KMS-11 (cell line): ENCODE results near the gene EEF1B2.

Experiments used
- H2AFZ ChIP-seq: fragments of 200-600 bp; sonication (generic); 2 replicates; pipeline ENCODE4 v1.6.1; 2016; ENCODE audit warnings: antibody characterized with exemption, mixed run types, low read depth
- H3K27ac ChIP-seq: fragments of 200-600 bp; sonication (generic); 2 replicates; pipeline ENCODE4 v1.6.1; 2016; ENCODE audit warnings: mild to moderate bottlenecking, mixed run types
- H3K27me3 ChIP-seq: fragments of 200-600 bp; sonication (generic); 2 replicates; pipeline ENCODE4 v1.6.1; 2017; ENCODE audit warnings: mild to moderate bottlenecking, low read depth, mixed run types, moderate library complexity; ENCODE audit not compliant: insufficient read depth
- H3K36me3 ChIP-seq: fragments of 200-600 bp; sonication (generic); 2 replicates; pipeline ENCODE4 v1.6.1; 2017; ENCODE audit warnings: mild to moderate bottlenecking, mixed run types; ENCODE audit not compliant: insufficient read depth
- H3K4me1 ChIP-seq: fragments of 200-600 bp; sonication (generic); 2 replicates; pipeline ENCODE4 v1.6.1; 2016; ENCODE audit warnings: mild to moderate bottlenecking, low read depth, mixed run types; ENCODE audit not compliant: poor library complexity, severe bottlenecking
- H3K4me2 ChIP-seq: fragments of 200-600 bp; sonication (generic); 2 replicates; pipeline ENCODE4 v1.7.0; 2016; ENCODE audit warnings: mild to moderate bottlenecking, mixed run types
- H3K4me3 ChIP-seq: fragments of 200-600 bp; sonication (generic); IDR thresholded peaks from 2 replicates; pipeline ENCODE4 v1.6.1; 2017; ENCODE audit warnings: low read depth, low read length, mixed read lengths; ENCODE audit not compliant: insufficient read depth
- H3K79me2 ChIP-seq: fragments of 200-600 bp; sonication (generic); 2 replicates; pipeline ENCODE4 v1.6.1; 2016; ENCODE audit warnings: low read depth, mixed run types; ENCODE audit not compliant: insufficient read depth
- H3K9ac ChIP-seq: fragments of 200-600 bp; sonication (generic); 2 replicates; pipeline ENCODE4 v1.6.1; 2016; ENCODE audit warnings: mild to moderate bottlenecking, mixed run types
- H4K20me1 ChIP-seq: fragments of 200-600 bp; sonication (generic); 2 replicates; pipeline ENCODE4 v1.6.1; 2016; ENCODE audit warnings: mild to moderate bottlenecking, mixed run types; ENCODE audit not compliant: insufficient read depth
- CTCF ChIP-seq: fragments of 200-600 bp; sonication (generic); conservative IDR thresholded peaks from 2 replicates; pipeline ENCODE4 v1.6.1; 2017; ENCODE audit warnings: low read depth, mild to moderate bottlenecking, antibody characterized with exemption, low read length, moderate library complexity, mixed read lengths

EEF1B2 gene

GRCh38 chr2:206144383-206144782, 15.3 kb upstream of the EEF1B2 start:
- H3K4me1 ChIP-seq: peaks cover 5% of the 10 kb centered on the region
- H3K9ac ChIP-seq: no peak overlapping the region
- H2AFZ ChIP-seq: no peak overlapping the region
- H4K20me1 ChIP-seq: no peaks in the 10 kb centered on the region
- no peaks in the 10 kb centered on the region; the same call in 1 of the 2 replicates for H3K79me2 ChIP-seq
- no peak overlapping the region for H3K27ac ChIP-seq
- no peak overlapping the region for H3K4me2 ChIP-seq
- no peaks in the 10 kb centered on the region for H3K27me3 ChIP-seq
- H3K4me3 ChIP-seq: no peak overlapping the region
- 0 out of 2 replicates have a peak, but pooled peaks cover 4% of the 10 kb centered on the region for H3K36me3 ChIP-seq
- TF ChIP-seq CTCF: no peak

- H3K27me3 ChIP-seq: no peaks in the 10 kb centered on the region
- H3K4me2 ChIP-seq: no peak overlapping the region
- TF ChIP-seq CTCF: no peak
- H3K4me3 ChIP-seq: no peak overlapping the region
- peaks cover 17% of the 10 kb centered on the region for H3K4me1 ChIP-seq
- no peaks in the 10 kb centered on the region for H4K20me1 ChIP-seq
- H3K27ac ChIP-seq: no peak overlapping the region
- H3K36me3 ChIP-seq: 0 out of 2 replicates have a peak, but pooled peaks cover 4% of the 10 kb centered on the region
- H3K9ac ChIP-seq: no peak overlapping the region
- no peak overlapping the region for H2AFZ ChIP-seq
- no peaks in the 10 kb centered on the region; the same call in 1 of the 2 replicates for H3K79me2 ChIP-seq
Measured at GRCh38 chr2:206145665-206146064, 14.0 kb upstream of the EEF1B2 start.

GRCh38 chr2:206149330-206149729, 10.4 kb upstream of the EEF1B2 start:
- H3K27me3 ChIP-seq: no peaks in the 10 kb centered on the region
- H3K36me3 ChIP-seq: 0 out of 2 replicates have a peak, but pooled peaks cover 4% of the 10 kb centered on the region
- peak overlapping the region; percentile 8; the same call in 1 of the 2 replicates for H3K4me2 ChIP-seq
- TF ChIP-seq CTCF: no peak
- peaks cover 6% of the 10 kb centered on the region; the same call in 1 of the 2 replicates for H3K79me2 ChIP-seq
- H3K9ac ChIP-seq: no peak overlapping the region
- H2AFZ ChIP-seq: no peak overlapping the region
- no peaks in the 10 kb centered on the region for H4K20me1 ChIP-seq
- H3K27ac ChIP-seq: no peak overlapping the region
- peaks cover 54% of the 10 kb centered on the region for H3K4me1 ChIP-seq
- no peak overlapping the region for H3K4me3 ChIP-seq

- Histone ChIP-seq H3K27me3 (no peaks in the 10 kb centered on the region), H3K27ac (peak overlapping the region; percentile 28; the same call in 1 of the 2 replicates), H3K79me2 (peaks cover 10% of the 10 kb centered on the region; the same call in 1 of the 2 replicates), H2AFZ (no peak overlapping the region), H4K20me1 (no peaks in the 10 kb centered on the region), H3K36me3 (0 out of 2 replicates have a peak, but pooled peaks cover 4% of the 10 kb centered on the region), H3K4me2 (peak overlapping the region; percentile 72), H3K4me3 (no peak overlapping the region), H3K9ac (no peak overlapping the region), H3K4me1 (peaks cover 58% of the 10 kb centered on the region)
- TF ChIP-seq CTCF: no peak
Measured at GRCh38 chr2:206150168-206150567, 9.5 kb upstream of the EEF1B2 start.
